Endometrial microvascular endothelial cells (primary cell): ENCODE data around the gene CXorf66. TPM values are rescaled to one million over a fixed set of nuclear protein-coding genes. Genes with fewer than 3 reads are reported as not detected.
"Not testable (repeated sequence)": the region's sequence is repeated elsewhere in the genome, so short reads cannot be mapped to it uniquely, and the experiment has no call there.

Source experiments
- in situ Hi-C: cut with HindIII; loops from 2 replicates; pipeline ENCODE4 v1.10.0; 2017; ENCODE audit warnings: low sequenced_read_pairs, low pct_unique_long_range_greater_than_20kb; ENCODE audit errors: inconsistent ontology term
- total RNA-seq: library from RNA; depleted of rRNA; stranded (reverse); fragments of >200 nt; gene quantifications from one replicate; pipeline ENCODE4 v1.2.3, GENCODE V29; 2015; ENCODE audit errors: inconsistent ontology term

CXorf66 gene
- total RNA-seq, result not detected

GRCh38 chrX:139965421-139965820 is at the start of gene CXorf66:
Gene CXorf66, minus strand, starts transcription at chrX:139965521. Its CDS starts 25 bp downstream, at chrX:139965496.
- in situ Hi-C loops, result no loop called here

GRCh38 chrX:139982856-139983255 is 17.5 kb upstream of the CXorf66 start:
- in situ Hi-C loops, result no loop called here

- in situ Hi-C loops, result no loop called here
These were observed 9.2 kb upstream of the CXorf66 start for GRCh38 chrX:139974471-139974870.

- in situ Hi-C loops, result no loop called here
These were observed 7.6 kb upstream of the CXorf66 start for GRCh38 chrX:139972629-139973624.

- in situ Hi-C loops, result no loop called here
These were observed 6.8 kb upstream of the CXorf66 start for GRCh38 chrX:139972113-139972512.

- in situ Hi-C loops, result no loop called here
These were observed 6.1 kb upstream of the CXorf66 start for GRCh38 chrX:139971394-139971749.

- in situ Hi-C loops, result no loop called here
These were observed 4.0 kb upstream of the CXorf66 start for GRCh38 chrX:139969286-139969685.

- in situ Hi-C loops, result no loop called here
These were observed 2.4 kb upstream of the CXorf66 start for GRCh38 chrX:139967750-139968149.

GRCh38 chrX:139967300-139967699 is 2.0 kb upstream of the CXorf66 start:
- in situ Hi-C loops, result no loop called here

GRCh38 chrX:139966159-139966558 is 838 bp upstream of the CXorf66 start:
- in situ Hi-C loops, result not testable (repeated sequence)

GRCh38 chrX:139961091-139961490 is 4.2 kb downstream of the CXorf66 start:
- in situ Hi-C loops, result not testable (repeated sequence)

- in situ Hi-C loops, result no loop called here
These were observed 15.6 kb downstream of the CXorf66 start for GRCh38 chrX:139949703-139950102.

- in situ Hi-C loops, result no loop called here
These were observed 20.2 kb downstream of the CXorf66 start for GRCh38 chrX:139945075-139945474.

GRCh38 chrX:139936259-139936658 is 29.1 kb downstream of the CXorf66 start:
- in situ Hi-C loops, result no loop called here

- in situ Hi-C loops, result no loop called here
These were observed 31.4 kb downstream of the CXorf66 start for GRCh38 chrX:139933904-139934303.

- in situ Hi-C loops, result no loop called here
These were observed 32.2 kb downstream of the CXorf66 start, which contains the start of gene ATP11C for GRCh38 chrX:139932901-139933796. Gene ATP11C, minus strand, starts transcription at chrX:139933053. Its CDS starts 1,011 bp downstream, at chrX:139932042.

- in situ Hi-C loops, result no loop called here
These were observed 33.0 kb downstream of the CXorf66 start for GRCh38 chrX:139932073-139932900.

GRCh38 chrX:139931646-139932072 is 33.7 kb downstream of the CXorf66 start:
- in situ Hi-C loops, result no loop called here
